H9 (cell line): Measurements from ENCODE around the gene FYTTD1. TPM values are rescaled to one million over a fixed set of nuclear protein-coding genes. Genes with fewer than 3 reads are reported as not detected.

ENCODE experiments used
- DNase-seq: peaks from one replicate; pipeline ENCODE4 v3.0.0-alpha.2; 2017
- H2AFZ ChIP-seq: one replicate; pipeline ENCODE4 v1.6.1; 2013; ENCODE audit warnings: mild to moderate bottlenecking, low read length, control low read depth, moderate library complexity
- H2AK5ac ChIP-seq: 2 replicates; pipeline ENCODE4 v1.6.1; 2013; ENCODE audit warnings: low read length, control low read depth, mixed read lengths; ENCODE audit not compliant: insufficient read length
- H2BK120ac ChIP-seq: one replicate; pipeline ENCODE4 v1.6.1; 2013; ENCODE audit warnings: low read depth, mild to moderate bottlenecking, low read length, control low read depth, inconsistent platforms; ENCODE audit not compliant: poor library complexity, severe bottlenecking
- H2BK12ac ChIP-seq: 2 replicates; pipeline ENCODE4 v1.6.1; 2013; ENCODE audit warnings: low read length, control low read depth, mixed read lengths, low read depth; ENCODE audit not compliant: insufficient read length
- H2BK15ac ChIP-seq: 2 replicates; pipeline ENCODE4 v1.6.1; 2013; ENCODE audit warnings: low read depth, low read length, control low read depth
- H2BK20ac ChIP-seq: one replicate; pipeline ENCODE4 v1.6.1; 2013; ENCODE audit warnings: low read depth, mild to moderate bottlenecking, low read length, control low read depth, inconsistent platforms; ENCODE audit not compliant: poor library complexity, severe bottlenecking
- H2BK5ac ChIP-seq: 2 replicates; pipeline ENCODE4 v1.6.1; 2013; ENCODE audit warnings: low read length, control low read depth, mixed read lengths; ENCODE audit not compliant: insufficient read length
- H3K14ac ChIP-seq: 2 replicates; pipeline ENCODE4 v1.6.1; 2013; ENCODE audit warnings: low read length, control low read depth; ENCODE audit not compliant: insufficient read depth
- H3K18ac ChIP-seq: 2 replicates; pipeline ENCODE4 v1.6.1; 2013; ENCODE audit warnings: low read depth, mild to moderate bottlenecking, mixed read lengths, low read length, control low read depth; ENCODE audit not compliant: insufficient read length
- H3K23ac ChIP-seq: 2 replicates; pipeline ENCODE4 v1.6.1; 2013; ENCODE audit warnings: low read length, control low read depth, mixed read lengths, low read depth; ENCODE audit not compliant: insufficient read length
- H3K23me2 ChIP-seq: 2 replicates; pipeline ENCODE4 v1.6.1; 2013; ENCODE audit warnings: low read depth, mild to moderate bottlenecking, mixed read lengths, low read length, control low read depth; ENCODE audit not compliant: insufficient read length, poor library complexity, severe bottlenecking
- H3K27ac ChIP-seq: 2 replicates; pipeline ENCODE4 v1.5.1; 2013; ENCODE audit warnings: low read length, control low read depth, mixed read lengths, low read depth; ENCODE audit not compliant: insufficient read length
- H3K27me3 ChIP-seq: 2 replicates; pipeline ENCODE4 v1.6.1; 2013; ENCODE audit warnings: low read length, control low read depth, inconsistent platforms; ENCODE audit not compliant: insufficient read depth
- H3K4ac ChIP-seq: 2 replicates; pipeline ENCODE4 v1.6.1; 2013; ENCODE audit warnings: low read depth, mild to moderate bottlenecking, control low read depth, inconsistent platforms, low read length, moderate library complexity
- H3K4me1 ChIP-seq: 2 replicates; pipeline ENCODE4 v1.6.1; 2013; ENCODE audit warnings: low read length, control low read depth, inconsistent platforms; ENCODE audit not compliant: insufficient read depth
- H3K4me2 ChIP-seq: 2 replicates; pipeline ENCODE4 v1.6.1; 2013; ENCODE audit warnings: low read length, control low read depth, mixed read lengths; ENCODE audit not compliant: insufficient read length, insufficient read depth
- H3K56ac ChIP-seq: 2 replicates; pipeline ENCODE4 v1.6.1; 2013; ENCODE audit warnings: low read depth, mild to moderate bottlenecking, mixed read lengths, low read length, control low read depth; ENCODE audit not compliant: insufficient read length
- H3K79me1 ChIP-seq: 2 replicates; pipeline ENCODE4 v1.6.1; 2013; ENCODE audit warnings: low read depth, mild to moderate bottlenecking, moderate library complexity, low read length, control low read depth, inconsistent platforms; ENCODE audit not compliant: insufficient read depth, poor library complexity, severe bottlenecking
- H3K79me2 ChIP-seq: 2 replicates; pipeline ENCODE4 v1.6.1; 2013; ENCODE audit warnings: low read length, control low read depth, inconsistent platforms; ENCODE audit not compliant: insufficient read depth
- H3K9ac ChIP-seq: 2 replicates; pipeline ENCODE4 v1.6.1; 2013; ENCODE audit warnings: low read length, control low read depth, mixed read lengths; ENCODE audit not compliant: insufficient read length; ENCODE audit errors: extremely low read depth
- H3K9me3 ChIP-seq: one replicate; pipeline ENCODE4 v1.6.1; 2013; ENCODE audit warnings: low read depth, low read length, inconsistent platforms; ENCODE audit not compliant: control insufficient read depth
- H3T11ph ChIP-seq: one replicate; pipeline ENCODE4 v1.6.1; 2013; ENCODE audit warnings: mild to moderate bottlenecking, low read length, control low read depth, inconsistent platforms
- H4K20me1 ChIP-seq: one replicate; pipeline ENCODE4 v1.6.1; 2013; ENCODE audit not compliant: control insufficient read depth, insufficient read length, insufficient read depth
- H4K5ac ChIP-seq: 2 replicates; pipeline ENCODE4 v1.6.1; 2013; ENCODE audit warnings: low read depth, mild to moderate bottlenecking, mixed read lengths, low read length, control low read depth; ENCODE audit not compliant: insufficient read length
- H4K8ac ChIP-seq: replicated peaks from 2 replicates; pipeline ENCODE4 v1.6.1; 2013; ENCODE audit warnings: low read length, control low read depth, mixed read lengths, low read depth; ENCODE audit not compliant: insufficient read length
- H4K91ac ChIP-seq: 2 replicates; pipeline ENCODE4 v1.6.1; 2013; ENCODE audit warnings: low read depth, mild to moderate bottlenecking, moderate library complexity, mixed read lengths, low read length, control low read depth; ENCODE audit not compliant: insufficient read length
- H3K27ac Mint-ChIP-seq, 3 experiments: 2 replicates in 2 of 3; 3 replicates in 1 of 3; pipeline ENCODE4 v1.8.0; 2020 to 2021; ENCODE audit warnings: mixed read lengths in 3 of 3, mild to moderate bottlenecking in 1 of 3, moderate library complexity in 1 of 3
- H3K27me3 Mint-ChIP-seq: 2 replicates; pipeline ENCODE4 v1.8.0; 2021; ENCODE audit warnings: low read depth, mild to moderate bottlenecking, moderate library complexity, mixed read lengths
- H3K36me3 Mint-ChIP-seq, 3 experiments: 2 replicates in 2 of 3; 3 replicates in 1 of 3; pipeline ENCODE4 v1.8.0; 2020 to 2021; ENCODE audit warnings: low read depth in 3 of 3, mixed read lengths in 3 of 3; ENCODE audit not compliant: insufficient read depth in 1 of 3
- H3K4me1 Mint-ChIP-seq, 2 experiments: 2 replicates each; pipeline ENCODE4 v1.8.0; 2020; ENCODE audit warnings: mixed read lengths in 2 of 2
- H3K4me3 Mint-ChIP-seq, 2 experiments: 2 replicates in 1 of 2; 3 replicates in 1 of 2; pipeline ENCODE4 v1.8.0; 2020 to 2021; ENCODE audit warnings: mild to moderate bottlenecking in 2 of 2, mixed read lengths in 2 of 2, moderate library complexity in 1 of 2
- H3K9me3 Mint-ChIP-seq, 2 experiments: 2 replicates in 1 of 2; 3 replicates in 1 of 2; pipeline ENCODE4 v1.8.0; 2020; ENCODE audit warnings: mild to moderate bottlenecking in 2 of 2, mixed read lengths in 2 of 2, moderate library complexity in 1 of 2
- WGBS: extraction: QIAGEN DNeasy Blood & Tissue Kit; methylation state at CpG from one replicate; pipeline ENCODE4 v1.1.7; 2013; ENCODE audit warnings: missing lambda C conversion rate, low lambda C conversion rate, mixed read lengths; ENCODE audit not compliant: insufficient read length; ENCODE audit errors: extremely low coverage; 5-methylcytosine and 5-hydroxymethylcytosine counted together
- total RNA-seq: library from RNA; stranded (reverse); gene quantifications from 2 replicates; pipeline ENCODE4 v1.2.1, GENCODE V29; 2021
- TF ChIP-seq, protein P1 (sequence below): fragments of 200-600 bp; sonication (generic); conservative IDR thresholded peaks from 3 replicates; pipeline ENCODE4 v1.8.0; 2021; ENCODE audit warnings: antibody characterized with exemption, mild to moderate bottlenecking

FYTTD1 gene
- total RNA-seq, 1 experiment from 2014 or later = 19.4 TPM

DNA sequence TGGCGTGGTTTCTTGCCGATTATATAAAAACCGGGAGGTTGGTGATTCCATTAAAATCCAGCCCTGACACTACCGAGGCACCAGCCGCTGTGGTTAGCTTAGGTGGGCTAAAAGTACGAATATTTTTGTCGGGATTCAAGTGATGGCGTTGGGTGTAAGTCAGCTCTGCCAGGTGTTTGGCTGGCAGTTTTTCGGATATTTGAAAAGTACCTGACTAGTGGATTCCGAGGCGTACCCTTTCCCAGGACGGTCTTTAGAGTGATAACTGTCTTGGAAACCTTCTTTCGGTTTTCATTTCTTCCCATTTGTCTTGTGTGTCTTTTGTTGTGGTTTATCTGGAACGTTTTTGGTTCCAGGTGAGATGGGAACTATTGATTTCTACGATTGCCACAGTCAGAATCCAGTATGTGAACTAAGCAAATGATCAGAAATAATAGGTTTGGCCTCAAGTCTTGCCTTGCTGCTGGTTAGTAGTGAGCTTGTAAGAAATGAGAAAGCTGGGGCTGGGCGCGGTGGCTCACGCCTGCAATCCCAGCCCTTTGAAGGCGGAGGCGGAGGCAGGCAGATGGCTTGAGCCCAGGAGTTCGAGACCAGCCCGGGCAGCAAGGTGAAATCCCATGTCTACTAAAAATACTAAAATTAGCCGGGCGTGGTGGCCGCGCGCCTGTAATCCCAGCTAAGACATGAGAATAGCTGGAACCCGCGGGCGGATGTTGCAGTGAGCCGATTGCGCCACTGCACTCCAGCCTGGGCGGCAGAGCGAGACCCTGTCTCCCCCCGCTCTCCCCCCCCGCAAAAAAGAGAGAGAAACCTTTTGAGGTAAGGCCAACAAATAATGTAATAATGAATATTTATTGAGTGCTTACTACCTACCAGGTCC, 1.4 kb downstream of the FYTTD1 start:
- no peak overlapping the region for H3K27ac ChIP-seq

More for the DNA sequence above, 1.4 kb downstream of the FYTTD1 start:
- Histone ChIP-seq H2BK5ac (no peak overlapping the region), H4K91ac (no peak overlapping the region), H3K23me2 (peaks cover 18% of the 10 kb centered on the region), H4K20me1 (no peaks in the 10 kb centered on the region), H3K9me3 (no peaks in the 10 kb centered on the region), H3K4me2 (peak overlapping the region; percentile 76), H2BK20ac (no peak overlapping the region), H2BK15ac (no peak overlapping the region), H4K5ac (no peak overlapping the region), H3K4ac (no peak overlapping the region), H3K14ac (peak overlapping the region; percentile 53), H3K9ac (peak overlapping the region; percentile 51), H3T11ph (no peak overlapping the region), H2AFZ (peak overlapping the region; percentile 32), H3K56ac (no peak overlapping the region), H3K79me1 (peaks cover 2% of the 10 kb centered on the region), H3K18ac (no peak overlapping the region), H2BK120ac (no peak overlapping the region), H2BK12ac (no peak overlapping the region), H3K27me3 (peaks cover 5% of the 10 kb centered on the region; the same call in 1 of the 2 replicates), H3K23ac (no peak overlapping the region), H3K4me1 (no peaks in the 10 kb centered on the region; the same call in 1 of the 2 replicates), H3K79me2 (no peaks in the 10 kb centered on the region), H2AK5ac (no peak overlapping the region), H4K8ac (no peak overlapping the region)
- H3K9me3 Mint-ChIP-seq = no peaks in the 10 kb centered on the region
- peak overlapping the region in 2 of 3 experiments; percentile 34 to 89; a peak in 1 of 7 replicates for H3K27ac Mint-ChIP-seq
- no CpG with 5 or more reads among the region's 36 CpGs for WGBS
- no peaks in the 10 kb centered on the region; a peak in 1 of 7 replicates for H3K36me3 Mint-ChIP-seq
- peak overlapping the region; percentile 81 to 95 for H3K4me3 Mint-ChIP-seq
- H3K27me3 Mint-ChIP-seq = peaks cover 34% of the 10 kb centered on the region
- H3K4me1 Mint-ChIP-seq = peaks cover 19 to 24% of the 10 kb centered on the region in 2 experiments
- no peak for DNase-seq
- TF ChIP-seq, protein P1, sequence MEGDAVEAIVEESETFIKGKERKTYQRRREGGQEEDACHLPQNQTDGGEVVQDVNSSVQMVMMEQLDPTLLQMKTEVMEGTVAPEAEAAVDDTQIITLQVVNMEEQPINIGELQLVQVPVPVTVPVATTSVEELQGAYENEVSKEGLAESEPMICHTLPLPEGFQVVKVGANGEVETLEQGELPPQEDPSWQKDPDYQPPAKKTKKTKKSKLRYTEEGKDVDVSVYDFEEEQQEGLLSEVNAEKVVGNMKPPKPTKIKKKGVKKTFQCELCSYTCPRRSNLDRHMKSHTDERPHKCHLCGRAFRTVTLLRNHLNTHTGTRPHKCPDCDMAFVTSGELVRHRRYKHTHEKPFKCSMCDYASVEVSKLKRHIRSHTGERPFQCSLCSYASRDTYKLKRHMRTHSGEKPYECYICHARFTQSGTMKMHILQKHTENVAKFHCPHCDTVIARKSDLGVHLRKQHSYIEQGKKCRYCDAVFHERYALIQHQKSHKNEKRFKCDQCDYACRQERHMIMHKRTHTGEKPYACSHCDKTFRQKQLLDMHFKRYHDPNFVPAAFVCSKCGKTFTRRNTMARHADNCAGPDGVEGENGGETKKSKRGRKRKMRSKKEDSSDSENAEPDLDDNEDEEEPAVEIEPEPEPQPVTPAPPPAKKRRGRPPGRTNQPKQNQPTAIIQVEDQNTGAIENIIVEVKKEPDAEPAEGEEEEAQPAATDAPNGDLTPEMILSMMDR = no peak
